Measurements from ENCODE around the gene SPATA45. TPM values are rescaled to one million over a fixed set of nuclear protein-coding genes. Genes with fewer than 3 reads are reported as not detected.

Gene SPATA45
- total RNA-seq, 4 donors from 2014 or later = not detected

DNA sequence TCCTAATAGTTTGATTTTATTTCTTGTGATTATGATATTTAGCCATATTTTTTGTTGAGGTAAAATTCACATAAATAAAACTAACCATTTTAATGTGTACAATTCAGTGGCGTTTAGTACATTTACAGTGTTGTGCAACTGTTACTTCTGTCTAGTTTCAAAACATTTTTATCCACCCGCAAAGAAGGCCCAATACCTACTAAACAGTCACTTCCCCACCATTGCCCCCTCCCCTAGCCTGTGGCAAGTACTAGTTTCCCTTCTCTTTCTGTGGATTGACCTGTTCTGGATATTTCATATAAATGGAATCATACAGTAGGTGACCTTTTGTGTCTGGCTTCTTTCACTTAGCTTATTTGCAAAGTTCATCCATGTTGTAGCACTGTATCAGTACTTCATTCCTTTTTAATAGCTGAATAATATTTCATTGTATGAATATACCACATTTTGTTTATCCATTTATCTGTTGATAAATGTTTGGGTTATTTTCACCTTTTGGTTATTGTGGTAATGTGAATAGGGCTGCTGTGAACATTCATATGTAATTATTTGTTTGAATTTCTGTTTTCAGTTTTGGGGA, 14.8 kb upstream of the SPATA45 start:
- DNase-seq = no peak
- Histone ChIP-seq H3K27me3 (no peaks in the 10 kb centered on the region), H3K27ac (no peak overlapping the region), H3K9me3 (no peaks in the 10 kb centered on the region), H3K4me3 (replicated peaks in 1 of 3) (no peak overlapping the region), H3K4me1 (peaks cover 5 to 18% of the 10 kb centered on the region in 2 donors), H3K36me3 (no peaks in the 10 kb centered on the region)
- WGBS, 2 donors = 95 to 96% methylated on average over 2 of the region's 2 CpGs
- TF ChIP-seq POLR2A (IDR thresholded peaks at IDR 0.05) = no peak
- TF ChIP-seq, protein P1, sequence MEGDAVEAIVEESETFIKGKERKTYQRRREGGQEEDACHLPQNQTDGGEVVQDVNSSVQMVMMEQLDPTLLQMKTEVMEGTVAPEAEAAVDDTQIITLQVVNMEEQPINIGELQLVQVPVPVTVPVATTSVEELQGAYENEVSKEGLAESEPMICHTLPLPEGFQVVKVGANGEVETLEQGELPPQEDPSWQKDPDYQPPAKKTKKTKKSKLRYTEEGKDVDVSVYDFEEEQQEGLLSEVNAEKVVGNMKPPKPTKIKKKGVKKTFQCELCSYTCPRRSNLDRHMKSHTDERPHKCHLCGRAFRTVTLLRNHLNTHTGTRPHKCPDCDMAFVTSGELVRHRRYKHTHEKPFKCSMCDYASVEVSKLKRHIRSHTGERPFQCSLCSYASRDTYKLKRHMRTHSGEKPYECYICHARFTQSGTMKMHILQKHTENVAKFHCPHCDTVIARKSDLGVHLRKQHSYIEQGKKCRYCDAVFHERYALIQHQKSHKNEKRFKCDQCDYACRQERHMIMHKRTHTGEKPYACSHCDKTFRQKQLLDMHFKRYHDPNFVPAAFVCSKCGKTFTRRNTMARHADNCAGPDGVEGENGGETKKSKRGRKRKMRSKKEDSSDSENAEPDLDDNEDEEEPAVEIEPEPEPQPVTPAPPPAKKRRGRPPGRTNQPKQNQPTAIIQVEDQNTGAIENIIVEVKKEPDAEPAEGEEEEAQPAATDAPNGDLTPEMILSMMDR (IDR thresholded peaks at IDR 0.05) = no peak
- intact Hi-C loops (cut with DNase I) = no loop called here

DNA sequence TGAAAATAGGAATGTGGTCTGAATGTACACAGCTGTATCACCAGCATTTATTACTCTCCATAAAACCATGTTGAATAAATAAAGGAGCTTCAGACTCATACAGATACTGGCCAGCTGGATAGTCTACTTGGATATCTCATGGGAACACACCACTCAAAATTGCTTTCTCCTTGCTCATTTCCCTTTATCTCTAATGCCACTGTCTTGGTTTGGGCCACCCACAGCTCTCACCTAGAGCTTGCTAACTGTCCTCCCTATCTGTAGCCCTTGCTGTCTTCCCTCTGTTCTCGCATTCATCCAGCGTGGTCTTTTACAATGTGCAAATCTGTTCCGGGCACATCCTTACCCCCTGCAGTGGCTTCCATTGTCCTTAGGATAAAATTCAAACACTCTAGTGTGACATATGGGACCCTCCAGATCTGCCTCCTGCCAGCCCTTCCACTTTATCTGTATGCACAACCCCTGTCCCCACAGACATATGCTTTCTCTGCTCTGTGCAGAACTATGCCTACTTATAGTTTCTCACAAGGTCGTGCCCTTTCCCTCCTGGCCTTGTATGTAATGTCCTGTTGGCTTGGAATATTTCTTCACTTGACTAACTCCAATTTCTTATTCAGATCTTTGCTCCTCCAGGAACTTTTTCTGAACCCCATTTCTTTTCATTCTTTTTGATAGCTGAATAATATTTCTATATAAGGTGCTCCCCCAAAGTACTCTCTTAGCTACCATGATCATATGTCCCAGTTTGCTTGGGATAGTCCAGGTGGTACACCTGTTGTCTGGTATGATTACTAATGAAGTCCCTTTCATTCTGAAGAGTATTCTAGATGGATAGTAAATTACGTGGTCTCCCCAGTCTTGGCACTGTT, 13.5 kb upstream of the SPATA45 start:
- DNase-seq = no peak
- intact Hi-C loops (cut with DNase I) = no loop called here
- TF ChIP-seq, protein P1 (IDR thresholded peaks at IDR 0.05) = no peak
- TF ChIP-seq POLR2A (IDR thresholded peaks at IDR 0.05) = no peak
- WGBS, 2 donors = 80 to 90% methylated on average over 5 of the region's 5 CpGs
- Histone ChIP-seq H3K9me3 (no peaks in the 10 kb centered on the region), H3K4me1 (peaks cover 5 to 19% of the 10 kb centered on the region in 2 donors), H3K27me3 (no peaks in the 10 kb centered on the region), H3K4me3 (replicated peaks in 1 of 3) (no peak overlapping the region), H3K36me3 (no peaks in the 10 kb centered on the region), H3K27ac (no peak overlapping the region)

DNA sequence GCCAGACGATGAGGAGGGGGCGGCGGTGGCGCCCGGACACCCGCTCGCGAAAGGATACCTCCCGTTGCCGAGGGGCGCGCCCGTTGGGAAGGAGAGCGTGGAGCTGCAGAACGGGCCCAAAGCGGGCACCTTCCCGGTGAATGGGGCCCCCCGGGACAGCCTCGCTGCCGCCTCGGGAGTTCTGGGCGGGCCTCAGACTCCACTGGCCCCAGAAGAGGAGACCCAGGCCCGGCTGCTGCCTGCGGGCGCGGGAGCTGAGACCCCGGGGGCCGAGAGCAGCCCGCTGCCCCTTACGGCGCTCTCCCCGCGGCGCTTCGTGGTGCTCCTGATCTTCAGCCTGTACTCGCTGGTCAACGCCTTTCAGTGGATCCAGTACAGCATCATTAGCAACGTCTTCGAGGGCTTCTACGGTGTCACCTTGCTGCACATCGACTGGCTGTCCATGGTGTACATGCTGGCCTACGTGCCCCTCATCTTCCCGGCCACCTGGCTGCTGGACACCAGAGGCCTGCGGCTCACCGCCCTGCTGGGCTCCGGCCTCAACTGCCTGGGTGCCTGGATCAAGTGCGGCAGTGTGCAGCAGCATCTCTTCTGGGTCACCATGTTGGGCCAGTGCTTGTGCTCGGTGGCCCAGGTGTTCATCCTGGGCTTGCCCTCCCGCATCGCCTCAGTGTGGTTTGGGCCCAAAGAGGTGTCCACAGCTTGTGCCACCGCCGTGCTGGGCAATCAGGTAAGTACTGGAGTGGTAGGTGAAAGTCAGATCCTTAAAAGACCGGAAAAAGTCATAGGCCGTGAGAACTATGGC, 11.2 kb upstream of the SPATA45 start:
- intact Hi-C loops (cut with DNase I) = loop anchor here (10.0 kb wide), 1 partner anchor 64 kb away; the partner anchor contains the start of genes NSL1 and TATDN3
- Histone ChIP-seq H3K27me3 (no peaks in the 10 kb centered on the region), H3K27ac (peak overlapping the region; percentile 61 to 87 (median 84)), H3K9me3 (no peaks in the 10 kb centered on the region), H3K4me3 (replicated peaks in 1 of 3) (peak overlapping the region; percentile 72 to 91 (median 87)), H3K36me3 (no peaks in the 10 kb centered on the region), H3K4me1 (peaks cover 5 to 19% of the 10 kb centered on the region in 2 donors)
- WGBS, 2 donors = 15 to 25% methylated on average over 9 to 23 of the region's 54 CpGs
- DNase-seq = peak; percentile 26 to 41
- TF ChIP-seq, protein P1 (IDR thresholded peaks at IDR 0.05) = no peak

DNA sequence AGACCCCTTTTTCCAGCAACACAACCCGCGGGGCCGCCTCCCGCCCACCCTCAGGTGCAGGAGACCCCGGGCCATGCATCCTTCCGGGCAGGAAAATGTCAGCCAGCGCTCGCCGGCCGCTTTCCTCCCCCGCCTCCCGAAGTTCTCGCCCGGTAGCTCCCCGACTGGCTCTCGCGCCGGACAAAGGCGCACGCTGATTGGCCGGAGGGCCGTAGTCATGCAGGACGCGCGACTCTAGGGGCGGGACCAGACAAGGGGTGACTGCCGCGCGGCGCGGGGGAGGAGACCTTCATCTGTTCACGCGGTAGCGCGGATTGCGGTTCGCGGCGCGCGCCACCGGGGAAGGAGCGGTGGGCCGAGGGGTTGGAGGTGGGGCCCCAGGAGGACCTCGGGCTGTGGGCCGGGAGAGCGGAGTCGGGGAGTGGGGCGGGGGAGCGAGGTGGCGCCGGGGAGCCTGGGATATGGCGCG, 10.6 kb upstream of the SPATA45 start, which contains the start of gene FLVCR1:
TSS of gene FLVCR1 (plus strand) at position 284 of the 469 bp plus-strand sequence. CDS start at position 462, 178 bp downstream.
- intact Hi-C loops (cut with DNase I) = loop anchor here (10.0 kb wide), 1 partner anchor 63 kb away; the partner anchor contains the start of genes NSL1 and TATDN3

More for the DNA sequence above, 10.6 kb upstream of the SPATA45 start, which contains the start of gene FLVCR1:
- Histone ChIP-seq H3K4me1 (peaks cover 5 to 19% of the 10 kb centered on the region in 2 donors), H3K27me3 (no peaks in the 10 kb centered on the region), H3K36me3 (no peaks in the 10 kb centered on the region), H3K4me3 (replicated peaks in 1 of 3) (peak within 1 kb of the TSS; percentile 72 to 91 (median 87)), H3K9me3 (no peaks in the 10 kb centered on the region), H3K27ac (peak within 1 kb of the TSS; percentile 61 to 87 (median 84))
- peak; percentile 98 to 99 for DNase-seq
- TF ChIP-seq POLR2A (IDR thresholded peaks at IDR 0.05) = peak; percentile 30 to 91
- TF ChIP-seq, protein P1 (IDR thresholded peaks at IDR 0.05) = no peak
- WGBS, 2 donors = 1 to 3% methylated on average over 15 to 35 of the region's 54 CpGs
